H1 (cell line): ENCODE data around the gene TTC29. TPM values are rescaled to one million over a fixed set of nuclear protein-coding genes. Genes with fewer than 3 reads are reported as not detected.

ENCODE experiments used
- CTCF ChIA-PET: fragments of 300-600 bp; sonication (Branson Sonifier 250); formaldehyde crosslinking; loops from one replicate; lab custom pipeline; 2021; ENCODE audit not compliant: partially characterized antibody; lab: Charles Lee
- POLR2A ChIA-PET: fragments of 300-600 bp; sonication (Branson Sonifier 250); formaldehyde crosslinking; loops from one replicate; lab custom pipeline; 2021; ENCODE audit warnings: inconsistent platforms; ENCODE audit not compliant: partially characterized antibody; lab: Charles Lee
- DNase-seq, 2 experiments: peaks; one replicate each; pipeline versions ENCODE4 v3.0.0 to v3.0.0-alpha.2; 2010 to 2022; ENCODE audit warnings: low spot score in 2 of 2, low read depth in 1 of 2, mixed read lengths in 1 of 2
- FAIRE-seq: peaks from 2 replicates; lab custom pipeline; 2011; peaks lifted over from hg19 to GRCh38; lab: Jason Lieb, UNC
- H2AFZ ChIP-seq: 2 replicates; pipeline ENCODE4 v1.8.1; 2012; ENCODE audit warnings: low read length, inconsistent platforms
- H2AK5ac ChIP-seq: 2 replicates; pipeline ENCODE4 v1.6.1; 2013; ENCODE audit warnings: low read depth, low read length
- H2BK120ac ChIP-seq: replicated peaks from 2 replicates; pipeline ENCODE3; 2013; ENCODE audit warnings: low read depth, low read length, inconsistent platforms
- H2BK12ac ChIP-seq: 2 replicates; pipeline ENCODE4 v1.6.1; 2013; ENCODE audit warnings: low read depth, low read length
- H2BK15ac ChIP-seq: 2 replicates; pipeline ENCODE4 v1.6.1; 2013; ENCODE audit warnings: low read length
- H2BK20ac ChIP-seq: 2 replicates; pipeline ENCODE4 v1.6.1; 2013; ENCODE audit warnings: low read length
- H2BK5ac ChIP-seq: 2 replicates; pipeline ENCODE4 v1.6.1; 2013; ENCODE audit warnings: low read depth, low read length
- H3K14ac ChIP-seq: 2 replicates; pipeline ENCODE4 v1.6.1; 2013; ENCODE audit warnings: inconsistent platforms; ENCODE audit not compliant: insufficient read length
- H3K18ac ChIP-seq: 2 replicates; pipeline ENCODE4 v1.6.1; 2013; ENCODE audit warnings: low read length; ENCODE audit errors: extremely low read depth
- H3K23ac ChIP-seq: 2 replicates; pipeline ENCODE4 v1.6.1; 2013; ENCODE audit warnings: inconsistent platforms; ENCODE audit not compliant: insufficient read length
- H3K23me2 ChIP-seq: 2 replicates; pipeline ENCODE4 v1.6.1; 2013; ENCODE audit warnings: low read depth, low read length
- H3K27ac ChIP-seq: 2 replicates; pipeline ENCODE4 v1.6.1; 2011; ENCODE audit warnings: low read depth, low read length, inconsistent platforms
- H3K27me3 ChIP-seq, 4 experiments: replicated peaks in 1 of 4; 1 replicate in 1 of 4; 2 replicates in 3 of 4; pipeline versions ENCODE4 v1.6.1 to v1.8.1; 2011 to 2013; ENCODE audit warnings: low read length in 3 of 4, mild to moderate bottlenecking in 3 of 4, inconsistent platforms in 2 of 4, mixed read lengths in 2 of 4, moderate library complexity in 1 of 4; ENCODE audit not compliant: control insufficient read depth in 3 of 4, insufficient read depth in 3 of 4; ENCODE audit errors: extremely low read depth in 1 of 4
- H3K36me3 ChIP-seq, 4 experiments: 2 replicates each; pipeline versions ENCODE4 v1.6.1 to v1.8.1; 2011 to 2013; ENCODE audit warnings: mild to moderate bottlenecking in 4 of 4, low read length in 3 of 4, moderate library complexity in 2 of 4, control low read depth in 1 of 4, inconsistent platforms in 1 of 4; ENCODE audit not compliant: insufficient read depth in 4 of 4, control insufficient read depth in 2 of 4
- H3K4ac ChIP-seq: replicated peaks from 2 replicates; pipeline ENCODE3; 2013; ENCODE audit warnings: low read length, low read depth, mixed read lengths, inconsistent platforms; ENCODE audit not compliant: insufficient read length
- H3K4me1 ChIP-seq, 4 experiments: replicated peaks in 1 of 4; 1 replicate in 1 of 4; 2 replicates in 3 of 4; pipeline versions ENCODE4 v1.6.1 to v1.8.1; 2011 to 2013; ENCODE audit warnings: low read length in 3 of 4, inconsistent platforms in 2 of 4, mixed read lengths in 1 of 4; ENCODE audit not compliant: insufficient read depth in 4 of 4, control insufficient read depth in 3 of 4
- H3K4me2 ChIP-seq, 2 experiments: 2 replicates each; pipeline versions ENCODE4 v1.6.1 to v1.8.1; 2011 to 2013; ENCODE audit warnings: low read depth in 2 of 2, low read length in 2 of 2, control low read depth in 1 of 2, inconsistent platforms in 1 of 2, mild to moderate bottlenecking in 1 of 2; ENCODE audit not compliant: insufficient read depth in 1 of 2
- H3K4me3 ChIP-seq, 4 experiments: fragments of 200-600, 300-600 bp in 1 of 4; sonication (generic), shearing (Covaris generic), sonication (Bioruptor Twin) in 1 of 4; 2 replicates each; pipeline versions ENCODE4 v1.5.1 to v1.8.1; 2011 to 2016; ENCODE audit warnings: low read length in 4 of 4, low read depth in 3 of 4, control low read depth in 2 of 4, inconsistent platforms in 2 of 4, mild to moderate bottlenecking in 2 of 4, mixed read lengths in 1 of 4, moderate library complexity in 1 of 4; ENCODE audit not compliant: insufficient read depth in 2 of 4; ENCODE audit errors: extremely low read depth in 1 of 4
- H3K56ac ChIP-seq: replicated peaks from 2 replicates; pipeline ENCODE3; 2013; ENCODE audit warnings: low read depth, mild to moderate bottlenecking, mixed read lengths, low read length, inconsistent platforms; ENCODE audit not compliant: insufficient read length
- H3K79me1 ChIP-seq: 2 replicates; pipeline ENCODE4 v1.6.1; 2013; ENCODE audit warnings: low read depth, low read length, control low read depth
- H3K79me2 ChIP-seq, 2 experiments: 2 replicates each; pipeline versions ENCODE4 v1.6.1 to v1.8.1; 2012 to 2013; ENCODE audit warnings: low read length in 2 of 2, mild to moderate bottlenecking in 2 of 2, inconsistent platforms in 1 of 2; ENCODE audit not compliant: insufficient read depth in 2 of 2, control insufficient read depth in 1 of 2
- H3K9ac ChIP-seq, 4 experiments: replicated peaks in 1 of 4; 1 replicate in 1 of 4; 2 replicates in 3 of 4; pipeline versions ENCODE4 v1.6.1 to v1.8.1; 2011 to 2013; ENCODE audit warnings: low read depth in 3 of 4, low read length in 3 of 4, control low read depth in 2 of 4, mild to moderate bottlenecking in 2 of 4, moderate library complexity in 2 of 4, inconsistent platforms in 1 of 4; ENCODE audit errors: extremely low read depth in 1 of 4
- H3K9me3 ChIP-seq, 2 experiments: 2 replicates each; pipeline versions ENCODE4 v1.6.1 to v1.8.1; 2012 to 2013; ENCODE audit warnings: mild to moderate bottlenecking in 2 of 2, moderate library complexity in 2 of 2, control low read depth in 1 of 2, inconsistent platforms in 1 of 2, low read depth in 1 of 2, low read length in 1 of 2, mixed read lengths in 1 of 2; ENCODE audit not compliant: insufficient read depth in 2 of 2
- H4K20me1 ChIP-seq, 2 experiments: replicated peaks in 1 of 2; 2 replicates each; pipeline versions ENCODE3 to v1.8.1; 2011 to 2013; ENCODE audit warnings: inconsistent platforms in 2 of 2, low read length in 2 of 2, mild to moderate bottlenecking in 1 of 2; ENCODE audit not compliant: insufficient read depth in 2 of 2, control insufficient read depth in 1 of 2
- H4K5ac ChIP-seq: 2 replicates; pipeline ENCODE4 v1.6.1; 2013; ENCODE audit warnings: low read length, low read depth, mixed read lengths, inconsistent platforms; ENCODE audit not compliant: insufficient read length
- H4K8ac ChIP-seq: 2 replicates; pipeline ENCODE4 v1.8.0; 2013; ENCODE audit warnings: mild to moderate bottlenecking, moderate library complexity, low read length, inconsistent platforms; ENCODE audit not compliant: insufficient read depth; ENCODE audit errors: extremely low read depth
- H4K91ac ChIP-seq: replicated peaks from 2 replicates; pipeline ENCODE3; 2013; ENCODE audit warnings: low read length, mixed read lengths, inconsistent platforms; ENCODE audit not compliant: insufficient read length
- BRCA1 ChIP-seq: IDR thresholded peaks from 2 replicates; pipeline ENCODE4 v1.6.1; 2012; ENCODE audit warnings: low read depth, low read length, improper control_type of control experiment
- CEBPB ChIP-seq: IDR thresholded peaks from 2 replicates; pipeline ENCODE4 v1.6.1; 2012; ENCODE audit warnings: low read depth, low read length
- EZH2 ChIP-seq: fragments of 200-600 bp; sonication (generic); IDR thresholded peaks from 2 replicates; pipeline ENCODE4 v1.7.1; 2012; ENCODE audit warnings: low read depth, mild to moderate bottlenecking, moderate library complexity, low read length, inconsistent platforms; ENCODE audit not compliant: severe bottlenecking
- HDAC6 ChIP-seq: IDR thresholded peaks from one replicate; pipeline ENCODE4 v1.7.1; 2012; ENCODE audit warnings: low read depth, mild to moderate bottlenecking, inconsistent platforms, low read length, moderate library complexity
- JUND ChIP-seq: IDR thresholded peaks from 2 replicates; pipeline ENCODE4 v1.6.1; 2011; ENCODE audit warnings: mild to moderate bottlenecking, improper control_type of control experiment, low read length
- KDM4A ChIP-seq: IDR thresholded peaks from one replicate; pipeline ENCODE4 v1.7.1; 2012; ENCODE audit warnings: low read depth, mild to moderate bottlenecking, moderate library complexity, low read length, inconsistent platforms; ENCODE audit not compliant: severe bottlenecking
- PHF8 ChIP-seq: fragments of 200-600 bp; sonication (generic); conservative IDR thresholded peaks from 2 replicates; pipeline ENCODE4 v1.7.1; 2012; ENCODE audit warnings: low read depth, mild to moderate bottlenecking, inconsistent platforms, low read length, moderate library complexity
- RFX5 ChIP-seq: IDR thresholded peaks from 2 replicates; pipeline ENCODE4 v1.6.1; 2011; ENCODE audit warnings: low read depth, low read length, improper control_type of control experiment, borderline replicate concordance
- WGBS, 2 experiments: shearing (Covaris generic) in 1 of 2; methylation state at CpG; one replicate each; pipeline versions ENCODE4 v1.1.6 to v1.1.7; 2013 to 2015; ENCODE audit warnings: low lambda C conversion rate in 2 of 2, mixed read lengths in 2 of 2, inconsistent platforms in 1 of 2, low coverage in 1 of 2, missing lambda C conversion rate in 1 of 2; ENCODE audit not compliant: insufficient replicate concordance in 2 of 2, insufficient coverage in 1 of 2, insufficient read length in 1 of 2; ENCODE audit errors: extremely low coverage in 1 of 2, missing lambda C conversion rate in 1 of 2; 5-methylcytosine and 5-hydroxymethylcytosine counted together
- polyA plus RNA-seq, 7 experiments: library from polyadenylated mRNA; depleted of rRNA in 3 of 7; stranded (reverse) in 5 of 7; unstranded in 2 of 7; fragments of >200 nt in 5 of 7; fragments of 200-250 nt in 2 of 7; gene quantifications; 1 replicate in 5 of 7; 2 replicates in 1 of 7; 4 replicates in 1 of 7; pipeline versions ENCODE4 v1.2.1 to v1.2.3, GENCODE V29; 2011 to 2013; ENCODE audit warnings: missing spikeins in 2 of 7, mixed read lengths in 2 of 7
- total RNA-seq: library from RNA; stranded (reverse); fragmentation: NEBNext Ultra II Directional; extraction: Animal tissue kit (Norgen Biotek cat#: 25700); gene quantifications from 2 replicates; pipeline ENCODE4 v1.2.1, GENCODE V29; 2021
- TF ChIP-seq, protein P1 (sequence below), 3 experiments: IDR thresholded peaks; 1 replicate in 2 of 3; 2 replicates in 1 of 3; pipeline versions ENCODE4 v1.5.1 to v1.6.1; 2011; ENCODE audit warnings: low read length in 3 of 3, mild to moderate bottlenecking in 3 of 3, inconsistent platforms in 2 of 3, low read depth in 1 of 3, moderate library complexity in 1 of 3; ENCODE audit not compliant: insufficient read depth in 1 of 3; ENCODE audit errors: control extremely low read depth in 1 of 3
- TF ChIP-seq, protein P2 (sequence below): IDR thresholded peaks from 2 replicates; pipeline ENCODE4 v1.6.1; 2012; ENCODE audit warnings: inconsistent platforms

TTC29 gene
- total and polyA plus RNA-seq, 2 of the 8 experiments (the other 6 are each of a cell fraction or from before 2014, with no cell fraction given) = 0.28 TPM; not detected in 1

DNA sequence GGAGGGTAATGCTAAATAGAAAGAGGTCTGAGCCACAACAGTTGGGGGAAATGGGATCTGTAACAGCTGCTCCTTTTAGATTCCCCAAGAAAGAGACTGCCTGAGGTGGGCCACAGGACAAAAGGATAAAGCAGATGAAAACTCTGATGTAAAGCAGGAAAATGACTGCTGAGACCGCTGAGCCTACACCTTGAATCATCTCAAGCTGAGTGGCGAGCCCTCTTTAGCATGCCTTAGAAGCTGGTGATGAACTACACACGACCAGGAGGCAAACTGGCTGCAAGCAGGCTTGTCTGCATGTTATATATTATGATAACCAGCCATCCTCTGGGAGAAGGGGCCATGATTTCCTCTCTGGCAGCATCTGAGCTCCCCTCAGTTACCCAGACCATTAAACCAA is 88.4 kb downstream of the TTC29 start:
- no peak overlapping the region for H2AK5ac ChIP-seq
- H3K79me1 ChIP-seq = no peaks in the 10 kb centered on the region
- H3K27ac ChIP-seq = no peak overlapping the region
- no peak overlapping the region for H2BK20ac ChIP-seq
- no peaks in the 10 kb centered on the region for H3K79me2 ChIP-seq
- H3K9me3 ChIP-seq = no peaks in the 10 kb centered on the region
- H3K4ac ChIP-seq = no peak overlapping the region
- peak overlapping the region; percentile 62; the same call in 1 of the 2 replicates for H2AFZ ChIP-seq
- no peak overlapping the region for H3K56ac ChIP-seq
- H4K20me1 ChIP-seq = no peaks in the 10 kb centered on the region
- H3K4me3 ChIP-seq = no peak overlapping the region
- FAIRE-seq = no peak
- 97% methylated on average over 3 of the region's 3 CpGs; no CpG with 5 or more reads in 1 of the 2 experiments for WGBS, 2 experiments
- no peak overlapping the region for H3K4me2 ChIP-seq
- no peak overlapping the region for H3K18ac ChIP-seq
- H3K14ac ChIP-seq = no peak overlapping the region
- H3K23me2 ChIP-seq = no peaks in the 10 kb centered on the region
- H2BK12ac ChIP-seq = no peak overlapping the region
- no peak overlapping the region for H3K23ac ChIP-seq
- no peak overlapping the region for H4K5ac ChIP-seq
- no peak overlapping the region for H4K8ac ChIP-seq
- no peak overlapping the region for H4K91ac ChIP-seq
- H2BK120ac ChIP-seq = no peak overlapping the region
- no peak overlapping the region for H3K9ac ChIP-seq
- DNase-seq = no peak
- CTCF ChIA-PET = no interaction called here
- H3K36me3 ChIP-seq = no peaks in the 10 kb centered on the region
- H2BK15ac ChIP-seq = no peak overlapping the region
- no peak overlapping the region for H2BK5ac ChIP-seq
- POLR2A ChIA-PET = no interaction called here
- H3K27me3 ChIP-seq = no peaks in the 10 kb centered on the region
- H3K4me1 ChIP-seq = no peaks in the 10 kb centered on the region
- TF ChIP-seq, protein P1, sequence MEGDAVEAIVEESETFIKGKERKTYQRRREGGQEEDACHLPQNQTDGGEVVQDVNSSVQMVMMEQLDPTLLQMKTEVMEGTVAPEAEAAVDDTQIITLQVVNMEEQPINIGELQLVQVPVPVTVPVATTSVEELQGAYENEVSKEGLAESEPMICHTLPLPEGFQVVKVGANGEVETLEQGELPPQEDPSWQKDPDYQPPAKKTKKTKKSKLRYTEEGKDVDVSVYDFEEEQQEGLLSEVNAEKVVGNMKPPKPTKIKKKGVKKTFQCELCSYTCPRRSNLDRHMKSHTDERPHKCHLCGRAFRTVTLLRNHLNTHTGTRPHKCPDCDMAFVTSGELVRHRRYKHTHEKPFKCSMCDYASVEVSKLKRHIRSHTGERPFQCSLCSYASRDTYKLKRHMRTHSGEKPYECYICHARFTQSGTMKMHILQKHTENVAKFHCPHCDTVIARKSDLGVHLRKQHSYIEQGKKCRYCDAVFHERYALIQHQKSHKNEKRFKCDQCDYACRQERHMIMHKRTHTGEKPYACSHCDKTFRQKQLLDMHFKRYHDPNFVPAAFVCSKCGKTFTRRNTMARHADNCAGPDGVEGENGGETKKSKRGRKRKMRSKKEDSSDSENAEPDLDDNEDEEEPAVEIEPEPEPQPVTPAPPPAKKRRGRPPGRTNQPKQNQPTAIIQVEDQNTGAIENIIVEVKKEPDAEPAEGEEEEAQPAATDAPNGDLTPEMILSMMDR (IDR thresholded peaks at IDR 0.05; ENCODE audit: control extremely low read depth in 1 of 3, insufficient read depth in 1 of 3, low read depth in 1 of 3, low read length in 3 of 3) = no peak
- TF ChIP-seq, protein P2, sequence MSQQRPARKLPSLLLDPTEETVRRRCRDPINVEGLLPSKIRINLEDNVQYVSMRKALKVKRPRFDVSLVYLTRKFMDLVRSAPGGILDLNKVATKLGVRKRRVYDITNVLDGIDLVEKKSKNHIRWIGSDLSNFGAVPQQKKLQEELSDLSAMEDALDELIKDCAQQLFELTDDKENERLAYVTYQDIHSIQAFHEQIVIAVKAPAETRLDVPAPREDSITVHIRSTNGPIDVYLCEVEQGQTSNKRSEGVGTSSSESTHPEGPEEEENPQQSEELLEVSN = no peak
- no peak for TF ChIP-seq KDM4A
- TF ChIP-seq PHF8 = no peak
- no peak for TF ChIP-seq EZH2
- no peak for TF ChIP-seq RFX5
- no peak for TF ChIP-seq CEBPB
- TF ChIP-seq JUND = no peak
- TF ChIP-seq BRCA1 = no peak
- no peak for TF ChIP-seq HDAC6
